ENCODE results near the gene CYP2S1.

DNA sequence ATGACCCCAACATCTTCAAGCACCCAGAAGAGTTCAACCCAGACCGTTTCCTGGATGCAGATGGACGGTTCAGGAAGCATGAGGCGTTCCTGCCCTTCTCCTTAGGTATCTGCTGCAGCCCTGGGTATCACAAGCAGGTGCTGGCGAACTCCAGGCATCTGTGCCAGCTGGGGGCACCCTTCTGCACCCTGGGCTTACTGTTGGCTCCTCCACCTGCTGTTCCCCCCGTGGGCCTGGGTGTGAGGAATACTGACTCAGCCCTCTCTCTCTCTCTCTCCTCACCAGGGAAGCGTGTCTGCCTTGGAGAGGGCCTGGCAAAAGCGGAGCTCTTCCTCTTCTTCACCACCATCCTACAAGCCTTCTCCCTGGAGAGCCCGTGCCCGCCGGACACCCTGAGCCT is 13.0 kb downstream of the CYP2S1 start:
- TF ChIP-seq, protein P1, sequence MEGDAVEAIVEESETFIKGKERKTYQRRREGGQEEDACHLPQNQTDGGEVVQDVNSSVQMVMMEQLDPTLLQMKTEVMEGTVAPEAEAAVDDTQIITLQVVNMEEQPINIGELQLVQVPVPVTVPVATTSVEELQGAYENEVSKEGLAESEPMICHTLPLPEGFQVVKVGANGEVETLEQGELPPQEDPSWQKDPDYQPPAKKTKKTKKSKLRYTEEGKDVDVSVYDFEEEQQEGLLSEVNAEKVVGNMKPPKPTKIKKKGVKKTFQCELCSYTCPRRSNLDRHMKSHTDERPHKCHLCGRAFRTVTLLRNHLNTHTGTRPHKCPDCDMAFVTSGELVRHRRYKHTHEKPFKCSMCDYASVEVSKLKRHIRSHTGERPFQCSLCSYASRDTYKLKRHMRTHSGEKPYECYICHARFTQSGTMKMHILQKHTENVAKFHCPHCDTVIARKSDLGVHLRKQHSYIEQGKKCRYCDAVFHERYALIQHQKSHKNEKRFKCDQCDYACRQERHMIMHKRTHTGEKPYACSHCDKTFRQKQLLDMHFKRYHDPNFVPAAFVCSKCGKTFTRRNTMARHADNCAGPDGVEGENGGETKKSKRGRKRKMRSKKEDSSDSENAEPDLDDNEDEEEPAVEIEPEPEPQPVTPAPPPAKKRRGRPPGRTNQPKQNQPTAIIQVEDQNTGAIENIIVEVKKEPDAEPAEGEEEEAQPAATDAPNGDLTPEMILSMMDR (IDR thresholded peaks at IDR 0.05) = no peak
- TF ChIP-seq POLR2A (IDR thresholded peaks at IDR 0.05) = no peak
